ENCODE results near the gene NHS.

DNA sequence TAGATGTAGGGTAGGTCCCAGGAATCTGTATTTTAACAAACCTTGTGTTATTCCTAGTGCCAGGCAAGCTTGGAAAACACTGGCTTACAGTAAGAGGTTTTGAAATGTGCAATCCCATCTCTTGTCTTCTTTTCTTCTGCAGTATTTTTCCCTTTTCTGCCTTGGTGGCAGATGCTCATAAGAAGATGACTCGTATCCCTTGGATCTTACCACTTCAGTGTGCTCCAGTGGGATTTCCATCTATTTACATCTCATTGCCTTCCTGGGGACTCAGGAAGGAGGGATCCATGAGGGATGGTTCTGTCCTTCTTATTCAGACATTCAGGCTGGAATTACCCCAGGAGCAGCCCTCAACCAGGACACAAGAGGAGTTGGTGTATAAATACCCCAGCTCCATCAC lies 136.6 kb downstream of the NHS start:
- TF ChIP-seq CTCF (IDR thresholded peaks at IDR 0.05) (no peak), POLR2A (IDR thresholded peaks at IDR 0.05) (no peak)

All from vagina (tissue), 2 donors.